WTC11 (cell line): Measurements from ENCODE around the gene COMMD4.

Experiments used
- AFF4 ChIP-seq: sonication (generic); formaldehyde crosslinking; IDR thresholded peaks from 2 replicates; pipeline ENCODE4 v1.8.1; 2023; ENCODE audit warnings: mild to moderate bottlenecking, missing genetic modification reagents, borderline replicate concordance
- ATF1 ChIP-seq: sonication (generic); formaldehyde crosslinking; IDR thresholded peaks from 2 replicates; pipeline ENCODE4 v1.8.1; 2023; ENCODE audit warnings: mild to moderate bottlenecking, moderate library complexity, missing genetic modification reagents
- ATF3 ChIP-seq: sonication (generic); formaldehyde crosslinking; conservative IDR thresholded peaks from 2 replicates; pipeline ENCODE4 v1.8.1; 2022; ENCODE audit warnings: mild to moderate bottlenecking, missing genetic modification reagents
- CTCF ChIP-seq: fragments of 200-600 bp; IDR thresholded peaks from 2 replicates; pipeline ENCODE4 v1.8.0; 2022; ENCODE audit warnings: antibody characterized with exemption
- JAZF1 ChIP-seq: fragments of 250-450 bp; sonication (Bioruptor Pico); IDR thresholded peaks from 2 replicates; pipeline ENCODE4 v1.9.0; 2021; ENCODE audit warnings: moderate library complexity, mild to moderate bottlenecking, inconsistent platforms
- MXD4 ChIP-seq: fragments of 250-450 bp; sonication (Bioruptor Pico); IDR thresholded peaks from 2 replicates; pipeline ENCODE4 v1.8.0; 2021; ENCODE audit warnings: mild to moderate bottlenecking, moderate library complexity, borderline replicate concordance
- SP1 ChIP-seq: sonication (generic); formaldehyde crosslinking; conservative IDR thresholded peaks from 2 replicates; pipeline ENCODE4 v1.8.1; 2022; ENCODE audit warnings: missing genetic modification reagents
- ZMAT4 ChIP-seq: fragments of 250-450 bp; sonication (Bioruptor Pico); IDR thresholded peaks from 2 replicates; pipeline ENCODE4 v1.9.0; 2021; ENCODE audit warnings: mild to moderate bottlenecking
- ZNF121 ChIP-seq: sonication (generic); formaldehyde crosslinking; IDR thresholded peaks from 2 replicates; pipeline ENCODE4 v1.8.0; 2023; ENCODE audit warnings: missing genetic modification reagents
- ZNF263 ChIP-seq: sonication (generic); formaldehyde crosslinking; IDR thresholded peaks from 2 replicates; pipeline ENCODE4 v1.8.1; 2022; ENCODE audit warnings: low read depth, mild to moderate bottlenecking, moderate library complexity, missing genetic modification reagents
- TF ChIP-seq, protein P1 (sequence below): sonication (generic); formaldehyde crosslinking; IDR thresholded peaks from 2 replicates; pipeline ENCODE4 v1.8.0; 2022; ENCODE audit warnings: mild to moderate bottlenecking, missing genetic modification reagents
- TF ChIP-seq, protein P2 (sequence below): sonication (generic); formaldehyde crosslinking; IDR thresholded peaks from 2 replicates; pipeline ENCODE4 v1.8.1; 2023; ENCODE audit warnings: mild to moderate bottlenecking, missing genetic modification reagents
- TF ChIP-seq, protein P3 (sequence below): sonication (generic); formaldehyde crosslinking; IDR thresholded peaks from 2 replicates; pipeline ENCODE4 v1.8.0; 2022; ENCODE audit warnings: mild to moderate bottlenecking, missing genetic modification reagents
- TF ChIP-seq, protein P4 (sequence below): sonication (generic); formaldehyde crosslinking; conservative IDR thresholded peaks from 2 replicates; pipeline ENCODE4 v1.8.1; 2023; ENCODE audit warnings: mild to moderate bottlenecking, low read depth, missing genetic modification reagents, moderate library complexity

GRCh38 chr15:75361361-75361988 lies 25.6 kb downstream of the COMMD4 start:
- TF ChIP-seq CTCF (no peak), ATF3 (CRISPR knock-in tag) (no peak), ZNF121 (no peak), JAZF1 (CRISPR knock-in tag) (no peak), MXD4 (no peak), AFF4 (CRISPR knock-in tag) (no peak), SP1 (CRISPR knock-in tag) (no peak), ZNF263 (CRISPR knock-in tag) (no peak), ZMAT4 (CRISPR knock-in tag) (no peak), ATF1 (no peak)
- TF ChIP-seq, protein P1, sequence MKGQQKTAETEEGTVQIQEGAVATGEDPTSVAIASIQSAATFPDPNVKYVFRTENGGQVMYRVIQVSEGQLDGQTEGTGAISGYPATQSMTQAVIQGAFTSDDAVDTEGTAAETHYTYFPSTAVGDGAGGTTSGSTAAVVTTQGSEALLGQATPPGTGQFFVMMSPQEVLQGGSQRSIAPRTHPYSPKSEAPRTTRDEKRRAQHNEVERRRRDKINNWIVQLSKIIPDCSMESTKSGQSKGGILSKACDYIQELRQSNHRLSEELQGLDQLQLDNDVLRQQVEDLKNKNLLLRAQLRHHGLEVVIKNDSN = no peak
- TF ChIP-seq, protein P2, sequence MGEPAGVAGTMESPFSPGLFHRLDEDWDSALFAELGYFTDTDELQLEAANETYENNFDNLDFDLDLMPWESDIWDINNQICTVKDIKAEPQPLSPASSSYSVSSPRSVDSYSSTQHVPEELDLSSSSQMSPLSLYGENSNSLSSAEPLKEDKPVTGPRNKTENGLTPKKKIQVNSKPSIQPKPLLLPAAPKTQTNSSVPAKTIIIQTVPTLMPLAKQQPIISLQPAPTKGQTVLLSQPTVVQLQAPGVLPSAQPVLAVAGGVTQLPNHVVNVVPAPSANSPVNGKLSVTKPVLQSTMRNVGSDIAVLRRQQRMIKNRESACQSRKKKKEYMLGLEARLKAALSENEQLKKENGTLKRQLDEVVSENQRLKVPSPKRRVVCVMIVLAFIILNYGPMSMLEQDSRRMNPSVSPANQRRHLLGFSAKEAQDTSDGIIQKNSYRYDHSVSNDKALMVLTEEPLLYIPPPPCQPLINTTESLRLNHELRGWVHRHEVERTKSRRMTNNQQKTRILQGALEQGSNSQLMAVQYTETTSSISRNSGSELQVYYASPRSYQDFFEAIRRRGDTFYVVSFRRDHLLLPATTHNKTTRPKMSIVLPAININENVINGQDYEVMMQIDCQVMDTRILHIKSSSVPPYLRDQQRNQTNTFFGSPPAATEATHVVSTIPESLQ = no peak
- TF ChIP-seq, protein P3, sequence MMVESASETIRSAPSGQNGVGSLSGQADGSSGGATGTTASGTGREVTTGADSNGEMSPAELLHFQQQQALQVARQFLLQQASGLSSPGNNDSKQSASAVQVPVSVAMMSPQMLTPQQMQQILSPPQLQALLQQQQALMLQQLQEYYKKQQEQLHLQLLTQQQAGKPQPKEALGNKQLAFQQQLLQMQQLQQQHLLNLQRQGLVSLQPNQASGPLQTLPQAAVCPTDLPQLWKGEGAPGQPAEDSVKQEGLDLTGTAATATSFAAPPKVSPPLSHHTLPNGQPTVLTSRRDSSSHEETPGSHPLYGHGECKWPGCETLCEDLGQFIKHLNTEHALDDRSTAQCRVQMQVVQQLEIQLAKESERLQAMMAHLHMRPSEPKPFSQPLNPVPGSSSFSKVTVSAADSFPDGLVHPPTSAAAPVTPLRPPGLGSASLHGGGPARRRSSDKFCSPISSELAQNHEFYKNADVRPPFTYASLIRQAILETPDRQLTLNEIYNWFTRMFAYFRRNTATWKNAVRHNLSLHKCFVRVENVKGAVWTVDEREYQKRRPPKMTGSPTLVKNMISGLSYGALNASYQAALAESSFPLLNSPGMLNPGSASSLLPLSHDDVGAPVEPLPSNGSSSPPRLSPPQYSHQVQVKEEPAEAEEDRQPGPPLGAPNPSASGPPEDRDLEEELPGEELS (CRISPR knock-in tag) = no peak
- TF ChIP-seq, protein P4, sequence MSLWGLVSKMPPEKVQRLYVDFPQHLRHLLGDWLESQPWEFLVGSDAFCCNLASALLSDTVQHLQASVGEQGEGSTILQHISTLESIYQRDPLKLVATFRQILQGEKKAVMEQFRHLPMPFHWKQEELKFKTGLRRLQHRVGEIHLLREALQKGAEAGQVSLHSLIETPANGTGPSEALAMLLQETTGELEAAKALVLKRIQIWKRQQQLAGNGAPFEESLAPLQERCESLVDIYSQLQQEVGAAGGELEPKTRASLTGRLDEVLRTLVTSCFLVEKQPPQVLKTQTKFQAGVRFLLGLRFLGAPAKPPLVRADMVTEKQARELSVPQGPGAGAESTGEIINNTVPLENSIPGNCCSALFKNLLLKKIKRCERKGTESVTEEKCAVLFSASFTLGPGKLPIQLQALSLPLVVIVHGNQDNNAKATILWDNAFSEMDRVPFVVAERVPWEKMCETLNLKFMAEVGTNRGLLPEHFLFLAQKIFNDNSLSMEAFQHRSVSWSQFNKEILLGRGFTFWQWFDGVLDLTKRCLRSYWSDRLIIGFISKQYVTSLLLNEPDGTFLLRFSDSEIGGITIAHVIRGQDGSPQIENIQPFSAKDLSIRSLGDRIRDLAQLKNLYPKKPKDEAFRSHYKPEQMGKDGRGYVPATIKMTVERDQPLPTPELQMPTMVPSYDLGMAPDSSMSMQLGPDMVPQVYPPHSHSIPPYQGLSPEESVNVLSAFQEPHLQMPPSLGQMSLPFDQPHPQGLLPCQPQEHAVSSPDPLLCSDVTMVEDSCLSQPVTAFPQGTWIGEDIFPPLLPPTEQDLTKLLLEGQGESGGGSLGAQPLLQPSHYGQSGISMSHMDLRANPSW (CRISPR knock-in tag) = no peak
